Measurements from ENCODE around the gene TMEM19. TPM values are rescaled to one million over a fixed set of nuclear protein-coding genes. Genes with fewer than 3 reads are reported as not detected.

The TMEM19 gene
- polyA plus RNA-seq (ENCODE audit: insufficient read length in 4 of 4), result 10 to 100 TPM; 25.0 to 40.5 (median 36.0) TPM

- DNase-seq (ENCODE audit: low read depth in 4 of 4, low spot score in 3 of 4), result peak; percentile 73 to 81 (median 74)
Measured at GRCh38 chr12:71685914-71686657, at the start of gene TMEM19. Gene TMEM19, plus strand, starts transcription at chr12:71686082. Its CDS starts 599 bp downstream, at chr12:71686681.

GRCh38 chr12:71636704-71637115 lies 49.2 kb upstream of the TMEM19 start:
- DNase-seq (ENCODE audit: low read depth in 4 of 4, low spot score in 3 of 4), result peak; percentile 20 to 37 (median 32)

- DNase-seq (ENCODE audit: low read depth in 4 of 4, low spot score in 3 of 4), result no peak
Measured at GRCh38 chr12:71638499-71638898, 47.4 kb upstream of the TMEM19 start.

DNA sequence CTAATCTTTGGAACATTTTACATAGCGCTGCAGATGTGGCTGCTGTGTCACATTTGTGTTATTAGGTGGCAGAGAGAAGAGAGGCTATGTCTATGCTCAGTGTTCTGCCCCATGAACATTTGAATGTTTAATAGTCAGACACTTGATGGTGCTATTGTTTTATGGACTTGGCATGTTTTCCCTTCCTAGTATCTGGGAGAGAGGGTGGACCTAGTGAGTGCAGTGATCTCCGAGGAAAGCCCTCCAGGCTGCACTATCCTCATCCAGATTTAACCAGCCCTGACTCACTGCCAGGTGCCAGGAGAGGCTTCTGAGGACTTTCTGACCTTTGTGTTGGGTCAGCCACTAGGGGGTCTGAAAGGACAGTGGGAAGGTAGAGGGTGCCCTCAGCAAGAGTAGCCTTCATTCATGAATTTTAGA lies 46.5 kb upstream of the TMEM19 start:
- no peak for DNase-seq (ENCODE audit: low read depth in 4 of 4, low spot score in 3 of 4)

GRCh38 chr12:71640316-71640715 lies 45.6 kb upstream of the TMEM19 start:
- DNase-seq (ENCODE audit: low read depth in 4 of 4, low spot score in 3 of 4), result no peak

GRCh38 chr12:71641390-71641789 lies 44.5 kb upstream of the TMEM19 start:
- DNase-seq (ENCODE audit: low read depth in 4 of 4, low spot score in 3 of 4), result no peak

GRCh38 chr12:71642264-71642663 lies 43.6 kb upstream of the TMEM19 start:
- DNase-seq (ENCODE audit: low read depth in 4 of 4, low spot score in 3 of 4), result no peak

- no peak for DNase-seq (ENCODE audit: low read depth in 4 of 4, low spot score in 3 of 4)
Measured at GRCh38 chr12:71645268-71645667, 40.6 kb upstream of the TMEM19 start.

DNA sequence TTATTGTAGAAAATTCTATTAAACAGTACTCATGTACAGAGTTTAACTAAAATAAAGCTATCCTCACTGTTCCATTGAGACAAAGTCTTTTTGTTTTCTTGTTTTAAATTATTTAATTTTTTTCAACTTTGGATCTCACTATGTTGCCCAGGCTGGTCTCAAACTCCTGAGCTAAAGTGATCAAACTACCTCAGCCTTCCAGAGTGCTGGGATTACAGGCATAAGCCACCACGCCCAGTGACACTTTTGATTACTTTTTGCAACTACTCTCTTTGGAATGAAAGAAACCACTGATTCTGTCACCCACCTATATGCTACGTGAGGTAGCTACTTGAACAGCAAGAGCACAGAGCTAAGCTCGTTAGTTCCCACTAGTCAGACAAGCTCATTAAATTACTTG lies 39.4 kb upstream of the TMEM19 start:
- DNase-seq (ENCODE audit: low read depth in 4 of 4, low spot score in 3 of 4), result no peak

- no peak for DNase-seq (ENCODE audit: low read depth in 4 of 4, low spot score in 3 of 4)
Measured at GRCh38 chr12:71648537-71648936, 37.3 kb upstream of the TMEM19 start.

- DNase-seq (ENCODE audit: low read depth in 4 of 4, low spot score in 3 of 4), result no peak
Measured at GRCh38 chr12:71649401-71649800, 36.5 kb upstream of the TMEM19 start.

- no peak for DNase-seq (ENCODE audit: low read depth in 4 of 4, low spot score in 3 of 4)
Measured at GRCh38 chr12:71652656-71653055, 33.2 kb upstream of the TMEM19 start.

DNA sequence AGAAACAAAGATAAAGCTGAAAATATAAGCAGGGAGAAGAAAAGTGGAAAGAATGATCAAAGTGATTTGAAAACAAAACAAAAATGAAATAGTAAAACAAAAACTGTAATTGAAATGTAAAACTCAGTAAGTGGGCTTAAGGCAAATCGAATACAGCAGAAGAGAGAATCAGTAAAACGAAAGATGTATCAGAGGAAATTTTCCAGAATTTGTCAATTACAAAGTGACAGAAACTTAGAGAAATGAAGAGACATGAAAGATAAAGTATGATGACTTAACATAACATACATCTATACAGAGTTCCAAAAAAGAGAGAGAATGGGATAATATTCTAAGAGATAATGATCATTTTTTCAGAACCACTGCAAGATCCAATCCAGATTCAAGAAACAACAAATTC lies 32.7 kb upstream of the TMEM19 start:
- DNase-seq (ENCODE audit: low read depth in 4 of 4, low spot score in 3 of 4), result no peak

DNA sequence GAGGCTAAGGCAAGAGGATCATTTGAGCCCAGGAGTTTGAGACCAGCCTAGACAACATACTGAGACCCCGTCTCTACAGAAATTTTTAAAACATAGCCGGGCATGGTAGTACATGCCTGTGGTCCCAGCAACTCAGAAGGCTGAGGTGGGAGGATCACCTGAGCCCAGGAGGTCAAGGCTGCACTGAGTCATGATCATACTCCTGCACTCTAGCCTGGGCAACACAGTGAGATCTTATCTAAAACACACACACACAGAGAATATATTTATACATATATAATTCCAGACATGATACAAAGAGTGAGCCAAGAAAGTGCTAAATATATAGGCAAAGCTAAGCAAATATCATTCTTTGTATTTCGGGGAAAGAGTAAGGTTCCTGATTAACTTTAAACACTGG lies 31.7 kb upstream of the TMEM19 start:
- no peak for DNase-seq (ENCODE audit: low read depth in 4 of 4, low spot score in 3 of 4)

GRCh38 chr12:71655495-71655894 lies 30.4 kb upstream of the TMEM19 start:
- no peak for DNase-seq (ENCODE audit: low read depth in 4 of 4, low spot score in 3 of 4)

DNA sequence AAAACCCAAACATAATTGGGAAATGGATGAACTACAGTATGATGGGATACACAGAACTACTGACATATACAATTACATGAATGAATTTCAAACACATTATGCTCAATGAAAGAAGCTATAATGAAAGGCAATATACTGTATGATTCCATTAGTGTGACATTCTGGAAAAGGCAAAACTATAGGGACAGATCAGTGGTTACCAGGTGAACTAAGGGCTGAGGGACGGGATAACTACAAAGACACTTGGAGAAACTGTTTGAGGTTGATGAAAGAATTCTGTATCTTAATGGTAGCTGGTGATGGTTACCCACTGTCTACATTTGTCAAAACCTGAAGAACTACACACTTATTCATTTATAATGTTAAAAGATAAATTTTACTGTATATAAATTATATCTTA lies 30.0 kb upstream of the TMEM19 start:
- DNase-seq (ENCODE audit: low read depth in 4 of 4, low spot score in 3 of 4), result no peak

GRCh38 chr12:71656740-71657139 lies 29.1 kb upstream of the TMEM19 start:
- no peak for DNase-seq (ENCODE audit: low read depth in 4 of 4, low spot score in 3 of 4)

GRCh38 chr12:71661977-71662530 lies 23.8 kb upstream of the TMEM19 start:
- no peak for DNase-seq (ENCODE audit: low read depth in 4 of 4, low spot score in 3 of 4)

- DNase-seq (ENCODE audit: low read depth in 4 of 4, low spot score in 3 of 4), result peak in 1 of 4 donors; percentile 22
Measured at GRCh38 chr12:71662849-71663560, 22.9 kb upstream of the TMEM19 start.

DNA sequence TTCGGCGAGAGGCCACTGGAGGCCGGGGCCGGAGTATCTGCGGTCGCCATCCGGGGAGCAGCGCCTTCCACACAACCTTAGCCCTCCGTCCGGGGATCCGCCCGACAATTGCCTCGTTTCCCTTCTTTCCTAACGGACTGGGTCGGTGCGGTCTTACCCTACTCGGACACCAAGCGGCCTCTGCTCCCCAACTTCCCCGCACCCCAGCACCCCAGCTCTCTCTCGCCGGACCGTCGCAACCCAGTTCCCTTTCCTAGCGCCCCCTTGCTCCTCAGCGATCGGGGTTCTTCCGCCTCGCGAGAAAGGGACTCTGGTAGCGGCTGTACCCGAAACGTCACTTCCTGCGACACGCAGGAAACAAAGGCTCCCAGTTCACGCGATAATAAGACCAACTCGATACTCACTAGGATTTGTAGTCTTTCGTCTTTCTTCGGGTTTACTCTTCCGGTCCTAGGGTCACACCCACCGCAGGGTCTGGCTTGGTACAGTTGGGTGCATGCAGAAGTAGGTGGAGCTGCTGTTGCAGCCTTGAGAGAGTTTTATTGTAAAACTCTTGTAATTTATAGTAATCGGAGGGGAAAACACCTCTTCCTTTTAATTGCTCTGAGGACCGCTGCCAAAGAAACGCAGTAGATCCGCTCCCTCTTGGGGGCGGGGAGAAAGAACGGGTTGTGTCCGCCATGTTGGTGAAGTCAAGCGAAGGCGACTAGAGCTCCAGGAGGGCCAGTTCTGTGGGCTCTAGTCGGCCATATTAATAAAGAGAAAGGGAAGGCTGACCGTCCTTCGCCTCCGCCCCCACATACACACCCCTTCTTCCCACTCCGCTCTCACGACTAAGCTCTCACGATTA lies 22.1 kb upstream of the TMEM19 start, which contains the start of the genes THAP2 and ZFC3H1:
TSS of gene THAP2 (plus strand) at position 741 of the 850 bp plus-strand sequence. CDS start 209 bp downstream, outside the sequence.
TSS of gene ZFC3H1 (minus strand) at position 288 of the 850 bp plus-strand sequence. CDS start at position 50, 238 bp downstream.
- peak; percentile 97 to 99 (median 98) for DNase-seq (ENCODE audit: low read depth in 4 of 4, low spot score in 3 of 4)
